Nephron (organoid): ENCODE data around the gene THSD8.

Source experiments
- H3K27ac Mint-ChIP-seq, 3 experiments: 2 replicates each; pipeline ENCODE4 v1.8.0; 2020; ENCODE audit warnings: mixed read lengths in 3 of 3, mild to moderate bottlenecking in 2 of 3, moderate library complexity in 1 of 3
- H3K27me3 Mint-ChIP-seq: 2 replicates; pipeline ENCODE4 v1.8.0; 2021; ENCODE audit warnings: low read depth, mild to moderate bottlenecking, moderate library complexity, mixed read lengths
- H3K36me3 Mint-ChIP-seq: 2 replicates; pipeline ENCODE4 v1.8.0; 2020; ENCODE audit warnings: low read depth, mixed read lengths
- H3K4me1 Mint-ChIP-seq: 2 replicates; pipeline ENCODE4 v1.8.0; 2020; ENCODE audit warnings: mixed read lengths
- H3K4me3 Mint-ChIP-seq, 3 experiments: 2 replicates each; pipeline ENCODE4 v1.8.0; 2020; ENCODE audit warnings: mild to moderate bottlenecking in 3 of 3, mixed read lengths in 3 of 3, moderate library complexity in 2 of 3
- H3K9me3 Mint-ChIP-seq: 2 replicates; pipeline ENCODE4 v1.8.0; 2020; ENCODE audit warnings: mixed read lengths
- TF ChIP-seq, protein P1 (sequence below), 3 experiments: fragments of 200-600 bp; sonication (generic); IDR thresholded peaks; one replicate each; pipeline ENCODE4 v1.5.0; 2021; ENCODE audit warnings: antibody characterized with exemption in 3 of 3; ENCODE audit not compliant: unreplicated experiment in 3 of 3

The THSD8 gene

DNA sequence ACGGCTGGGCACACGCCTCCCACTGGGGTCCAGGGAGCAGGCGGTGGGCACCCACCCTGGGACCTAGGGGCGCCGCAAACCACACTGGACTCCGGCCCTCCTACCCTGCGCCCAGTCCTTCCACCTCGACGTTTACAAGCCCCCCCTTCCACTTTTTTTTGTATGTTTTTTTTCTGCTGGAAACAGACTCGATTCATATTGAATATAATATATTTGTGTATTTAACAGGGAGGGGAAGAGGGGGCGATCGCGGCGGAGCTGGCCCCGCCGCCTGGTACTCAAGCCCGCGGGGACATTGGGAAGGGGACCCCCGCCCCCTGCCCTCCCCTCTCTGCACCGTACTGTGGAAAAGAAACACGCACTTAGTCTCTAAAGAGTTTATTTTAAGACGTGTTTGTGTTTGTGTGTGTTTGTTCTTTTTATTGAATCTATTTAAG is 9.0 kb upstream of the THSD8 start:
- no peaks in the 10 kb centered on the region for H3K27me3 Mint-ChIP-seq
- TF ChIP-seq, protein P1, sequence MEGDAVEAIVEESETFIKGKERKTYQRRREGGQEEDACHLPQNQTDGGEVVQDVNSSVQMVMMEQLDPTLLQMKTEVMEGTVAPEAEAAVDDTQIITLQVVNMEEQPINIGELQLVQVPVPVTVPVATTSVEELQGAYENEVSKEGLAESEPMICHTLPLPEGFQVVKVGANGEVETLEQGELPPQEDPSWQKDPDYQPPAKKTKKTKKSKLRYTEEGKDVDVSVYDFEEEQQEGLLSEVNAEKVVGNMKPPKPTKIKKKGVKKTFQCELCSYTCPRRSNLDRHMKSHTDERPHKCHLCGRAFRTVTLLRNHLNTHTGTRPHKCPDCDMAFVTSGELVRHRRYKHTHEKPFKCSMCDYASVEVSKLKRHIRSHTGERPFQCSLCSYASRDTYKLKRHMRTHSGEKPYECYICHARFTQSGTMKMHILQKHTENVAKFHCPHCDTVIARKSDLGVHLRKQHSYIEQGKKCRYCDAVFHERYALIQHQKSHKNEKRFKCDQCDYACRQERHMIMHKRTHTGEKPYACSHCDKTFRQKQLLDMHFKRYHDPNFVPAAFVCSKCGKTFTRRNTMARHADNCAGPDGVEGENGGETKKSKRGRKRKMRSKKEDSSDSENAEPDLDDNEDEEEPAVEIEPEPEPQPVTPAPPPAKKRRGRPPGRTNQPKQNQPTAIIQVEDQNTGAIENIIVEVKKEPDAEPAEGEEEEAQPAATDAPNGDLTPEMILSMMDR (IDR thresholded peaks at IDR 0.05; ENCODE audit: unreplicated experiment in 3 of 3), result no peak
- H3K36me3 Mint-ChIP-seq, result peaks cover 9% of the 10 kb centered on the region
- H3K4me1 Mint-ChIP-seq, result peaks cover 40% of the 10 kb centered on the region
- H3K9me3 Mint-ChIP-seq, result no peaks in the 10 kb centered on the region
- peak overlapping the region; percentile 94 to 98 (median 96) for H3K4me3 Mint-ChIP-seq
- H3K27ac Mint-ChIP-seq, result peak overlapping the region; percentile 64 to 93 (median 73)

DNA sequence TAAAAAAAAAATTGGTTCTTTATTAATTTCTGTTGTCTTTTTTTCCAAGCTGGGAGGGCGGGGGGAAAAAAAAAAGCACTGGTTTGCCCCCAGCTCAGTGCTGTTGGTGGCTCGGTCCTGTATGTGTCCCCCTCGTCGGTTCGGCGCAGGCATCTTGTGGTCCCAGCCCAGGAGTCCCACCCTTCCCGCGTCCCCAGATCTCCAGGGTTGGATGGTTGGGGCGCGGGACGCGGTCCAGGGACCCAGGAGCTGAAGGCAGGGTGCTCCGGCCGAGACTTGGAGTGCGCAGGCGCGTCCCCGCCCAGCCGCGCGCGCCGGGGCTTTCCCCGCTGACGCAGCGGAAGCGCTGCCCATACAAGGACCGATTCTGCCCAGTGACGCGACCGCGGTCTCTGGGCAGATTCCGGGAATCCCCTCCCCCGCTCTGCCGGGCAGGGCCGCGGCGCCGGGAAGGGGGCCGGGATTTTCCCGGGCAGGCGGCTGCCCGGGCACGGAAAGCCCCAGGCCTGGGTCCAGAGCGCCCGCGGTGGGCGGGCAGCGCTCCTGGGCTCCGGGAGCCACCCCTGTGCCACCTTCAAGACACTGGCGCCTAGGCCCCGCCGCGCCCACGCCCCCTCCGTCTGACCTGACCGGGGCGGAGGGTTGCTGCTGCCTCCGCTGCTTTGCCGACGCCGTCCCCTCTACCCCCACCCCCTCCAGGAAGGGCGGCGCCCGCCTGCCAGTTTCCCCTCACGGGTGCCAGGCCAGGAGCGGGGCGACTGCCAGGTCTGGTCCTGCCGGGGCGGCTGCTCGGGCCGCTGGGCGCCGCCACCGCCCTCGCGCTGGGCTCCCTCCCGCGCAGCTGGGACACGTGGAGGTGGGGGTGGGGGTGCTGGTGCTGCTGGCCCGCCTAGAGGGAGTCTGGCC is 8.3 kb upstream of the THSD8 start:
- H3K9me3 Mint-ChIP-seq, result no peaks in the 10 kb centered on the region
- H3K4me3 Mint-ChIP-seq, result peak overlapping the region; percentile 94 to 98 (median 96)
- TF ChIP-seq, protein P1 (IDR thresholded peaks at IDR 0.05; ENCODE audit: unreplicated experiment in 3 of 3), result no peak
- H3K27me3 Mint-ChIP-seq, result no peaks in the 10 kb centered on the region
- peaks cover 9% of the 10 kb centered on the region for H3K36me3 Mint-ChIP-seq
- H3K27ac Mint-ChIP-seq, result peak overlapping the region; percentile 68 to 93 (median 73)
- H3K4me1 Mint-ChIP-seq, result peaks cover 34% of the 10 kb centered on the region

DNA sequence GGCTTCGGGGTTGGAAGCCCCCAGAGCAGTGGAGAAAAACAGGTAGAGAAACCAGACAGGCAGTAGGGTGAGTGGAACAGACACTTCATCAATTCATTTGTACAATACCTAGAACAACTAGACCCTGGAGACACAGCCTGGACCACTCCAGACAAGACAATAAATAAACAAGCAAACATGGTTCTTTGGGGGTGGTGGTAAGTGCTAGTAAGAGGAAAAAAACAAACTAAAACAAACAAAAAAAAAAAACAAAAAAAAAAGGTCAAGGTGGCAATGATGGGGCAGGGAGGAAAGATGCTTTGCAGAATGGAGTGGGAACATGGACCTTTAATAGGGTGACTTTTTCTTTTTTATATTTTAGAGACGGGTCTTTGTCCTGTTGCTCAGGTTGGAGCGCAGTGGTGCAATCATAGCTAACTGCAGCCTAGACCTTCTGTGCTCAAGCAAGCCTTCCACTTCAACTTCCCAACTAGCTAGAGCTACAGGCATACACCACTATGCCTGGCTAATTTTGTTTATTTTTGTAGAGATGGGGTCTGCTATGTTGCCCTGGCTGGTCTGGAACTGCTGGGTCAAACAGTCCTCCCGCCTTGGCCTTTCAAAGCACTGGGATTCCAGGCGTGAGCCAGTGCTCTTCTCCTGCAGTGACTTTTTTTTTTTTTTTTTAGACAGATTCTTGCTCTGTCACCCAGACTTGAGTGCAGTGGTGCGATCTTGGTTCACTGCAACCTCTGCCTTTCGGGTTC is 7.5 kb upstream of the THSD8 start:
- Mint-ChIP-seq H3K9me3 (no peaks in the 10 kb centered on the region), H3K27me3 (no peaks in the 10 kb centered on the region), H3K36me3 (peaks cover 9% of the 10 kb centered on the region), H3K4me1 (peaks cover 25% of the 10 kb centered on the region), H3K4me3 (peak overlapping the region; percentile 72 to 85 (median 84)), H3K27ac (peak overlapping the region; percentile 49 to 68 (median 60))
- TF ChIP-seq, protein P1 (IDR thresholded peaks at IDR 0.05; ENCODE audit: unreplicated experiment in 3 of 3), result no peak

DNA sequence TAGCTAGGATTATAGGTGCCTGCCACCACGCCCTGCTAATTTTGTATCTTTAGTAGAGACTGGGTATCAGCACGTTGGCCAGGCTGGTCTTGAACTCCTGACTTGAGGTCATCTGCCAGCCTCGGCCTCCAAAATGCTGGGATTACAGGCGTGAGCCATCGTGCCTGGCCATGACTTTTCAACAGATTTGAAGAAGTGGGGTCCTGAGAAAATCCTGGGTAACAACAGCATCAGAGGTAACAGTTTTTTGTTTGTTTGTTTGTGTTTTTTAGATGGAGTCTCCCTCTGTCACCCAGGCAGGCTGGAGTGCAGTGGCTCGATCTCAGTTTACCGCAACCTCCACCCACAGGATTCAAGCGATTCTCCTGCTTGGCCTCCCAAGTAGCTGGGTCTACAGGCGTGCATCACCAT is 6.9 kb upstream of the THSD8 start:
- TF ChIP-seq, protein P1 (IDR thresholded peaks at IDR 0.05; ENCODE audit: unreplicated experiment in 3 of 3), result no peak
- Mint-ChIP-seq H3K4me1 (peaks cover 25% of the 10 kb centered on the region), H3K36me3 (peaks cover 13% of the 10 kb centered on the region), H3K27me3 (no peaks in the 10 kb centered on the region), H3K9me3 (no peaks in the 10 kb centered on the region), H3K27ac (no peak overlapping the region), H3K4me3 (peak overlapping the region; percentile 72 to 85 (median 84))

DNA sequence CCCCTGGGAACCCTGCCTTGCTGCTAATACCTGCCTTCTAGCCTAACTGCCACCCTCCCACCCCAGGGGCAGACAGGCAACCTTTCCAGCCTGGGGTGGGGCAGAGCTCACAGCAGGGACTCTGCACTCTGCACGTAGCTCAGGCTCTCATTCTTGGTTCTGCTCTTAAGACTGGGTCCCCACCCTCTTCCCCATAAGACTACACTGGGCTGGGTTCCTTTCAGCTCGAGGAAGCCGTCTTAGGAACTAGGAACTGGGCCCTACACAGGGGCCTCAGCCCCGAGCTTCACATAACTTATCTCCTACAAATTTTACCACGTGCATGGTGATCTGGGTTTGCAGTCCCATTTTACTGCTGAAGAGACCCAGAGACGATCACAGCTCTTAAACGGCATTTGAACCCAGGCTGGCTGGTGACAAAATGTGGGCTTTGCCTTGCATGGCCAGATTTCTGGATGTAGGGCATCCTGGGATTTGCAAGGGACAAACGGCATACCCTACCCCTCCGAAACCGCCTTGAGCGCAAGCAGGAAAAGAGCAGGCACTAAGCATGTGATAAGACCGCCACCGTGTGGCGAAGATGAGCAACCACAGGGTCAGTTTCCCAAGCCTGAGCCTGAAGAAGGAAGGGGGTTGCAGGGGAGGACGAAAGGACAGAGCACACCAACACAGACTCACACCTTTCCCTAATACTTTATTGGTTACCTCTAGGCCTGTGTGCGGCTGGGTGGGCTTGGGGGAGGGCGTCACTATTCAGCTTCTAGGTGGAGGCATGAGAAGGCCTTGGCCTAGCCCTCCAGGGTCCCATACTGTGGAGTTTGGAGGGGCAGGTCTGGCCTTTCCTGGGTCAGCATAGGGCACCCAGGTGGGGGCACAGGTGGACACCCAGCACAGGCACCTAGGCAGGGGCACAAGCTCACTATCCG is 5.5 kb upstream of the THSD8 start:
- Mint-ChIP-seq H3K9me3 (no peaks in the 10 kb centered on the region), H3K36me3 (peaks cover 13% of the 10 kb centered on the region), H3K27ac (peak overlapping the region; percentile 31 to 72 (median 66)), H3K27me3 (no peaks in the 10 kb centered on the region), H3K4me1 (peaks cover 23% of the 10 kb centered on the region), H3K4me3 (peak overlapping the region; percentile 72 to 80 (median 79))
- TF ChIP-seq, protein P1 (IDR thresholded peaks at IDR 0.05; ENCODE audit: unreplicated experiment in 3 of 3), result peak; percentile 91 to 92 (median 92)
